Endothelial cell of umbilical vein (primary cell): ENCODE results near the gene ANKRD49. TPM values are rescaled to one million over a fixed set of nuclear protein-coding genes. Genes with fewer than 3 reads are reported as not detected.

Experiments
- BruUV-seq: library from RNA; stranded (reverse); fragments of 400-500 nt; replicated peaks from 2 replicates; lab custom pipeline; 2021; lab: Mats Ljungman, UMichigan
- CTCF ChIA-PET: fragments of 300-600, 350-600 bp; sonication (Branson Sonifier 250); formaldehyde crosslinking; loops from one replicate; lab custom pipeline; 2021; ENCODE audit warnings: antibody characterized with exemption, inconsistent platforms; lab: Charles Lee
- POLR2A ChIA-PET: fragments of 300-600, 350-600 bp; sonication (Branson Sonifier 250); formaldehyde crosslinking; loops from one replicate; lab custom pipeline; 2021; ENCODE audit warnings: antibody characterized with exemption, inconsistent platforms; lab: Charles Lee
- DNase-seq: peaks from one replicate; pipeline ENCODE4 v3.0.0-alpha.2; 2011; ENCODE audit warnings: low read depth, low spot score
- FAIRE-seq: peaks from 2 replicates; lab custom pipeline; 2011; peaks lifted over from hg19 to GRCh38; lab: Jason Lieb, UNC
- H2AFZ ChIP-seq: 2 replicates; pipeline ENCODE4 v1.6.0; 2012; ENCODE audit warnings: low read depth, low read length, control low read depth, inconsistent platforms
- H3K27ac ChIP-seq: 2 replicates; pipeline ENCODE4 v1.5.1; 2011; ENCODE audit warnings: low read depth, mild to moderate bottlenecking, control low read depth, low read length, moderate library complexity; ENCODE audit not compliant: insufficient read depth
- H3K27me3 ChIP-seq, 2 experiments: 2 replicates each; pipeline versions ENCODE4 v1.6.0 to v1.6.1; 2011; ENCODE audit warnings: low read length in 2 of 2, mixed read lengths in 1 of 2; ENCODE audit not compliant: control insufficient read depth in 2 of 2, insufficient read depth in 2 of 2
- H3K36me3 ChIP-seq, 2 experiments: 2 replicates in 1 of 2; 3 replicates in 1 of 2; pipeline ENCODE4 v1.5.1; 2011; ENCODE audit warnings: low read length in 2 of 2, mild to moderate bottlenecking in 1 of 2, moderate library complexity in 1 of 2; ENCODE audit not compliant: control insufficient read depth in 2 of 2, insufficient read depth in 2 of 2; ENCODE audit errors: extremely low read depth in 1 of 2
- H3K4me1 ChIP-seq: 3 replicates; pipeline ENCODE4 v1.5.1; 2011; ENCODE audit warnings: mild to moderate bottlenecking, low read length; ENCODE audit not compliant: control insufficient read depth, insufficient read depth; ENCODE audit errors: extremely low read depth
- H3K4me2 ChIP-seq: 2 replicates; pipeline ENCODE4 v1.6.1; 2011; ENCODE audit warnings: low read length, control low read depth, mixed read lengths; ENCODE audit not compliant: insufficient read depth
- H3K4me3 ChIP-seq, 3 experiments: fragments of 200-600 bp in 1 of 3; sonication (generic), shearing (Covaris generic) in 1 of 3; replicated peaks in 1 of 3; 2 replicates each; pipeline ENCODE4 v1.5.1; 2011 to 2016; ENCODE audit warnings: control low read depth in 3 of 3, low read length in 3 of 3, mild to moderate bottlenecking in 2 of 3, inconsistent platforms in 1 of 3, low read depth in 1 of 3, moderate library complexity in 1 of 3; ENCODE audit not compliant: insufficient read depth in 1 of 3
- H3K79me2 ChIP-seq: 2 replicates; pipeline ENCODE4 v1.6.0; 2012; ENCODE audit warnings: low read length, inconsistent platforms; ENCODE audit not compliant: control insufficient read depth, insufficient read depth
- H3K9ac ChIP-seq: replicated peaks from 2 replicates; pipeline ENCODE3; 2011; ENCODE audit warnings: low read length, control low read depth; ENCODE audit not compliant: insufficient read depth; ENCODE audit errors: extremely low read depth
- H3K9me1 ChIP-seq: replicated peaks from 3 replicates; pipeline ENCODE4 v1.6.0; 2011; ENCODE audit warnings: mild to moderate bottlenecking, low read length; ENCODE audit not compliant: control insufficient read depth, insufficient read depth; ENCODE audit errors: extremely low read depth
- H3K9me3 ChIP-seq: replicated peaks from 2 replicates; pipeline ENCODE4 v1.5.1; 2012; ENCODE audit warnings: low read length, inconsistent platforms; ENCODE audit not compliant: control insufficient read depth, insufficient read depth
- H4K20me1 ChIP-seq: replicated peaks from 2 replicates; pipeline ENCODE3; 2011; ENCODE audit warnings: mild to moderate bottlenecking, low read length; ENCODE audit not compliant: control insufficient read depth, insufficient read depth; ENCODE audit errors: extremely low read depth
- CTCF ChIP-seq, 2 donors: IDR thresholded peaks; 1 replicate in 1 of 2; 2 replicates in 1 of 2; pipeline ENCODE4 v1.5.1; 2011; ENCODE audit warnings: low read length in 2 of 2, mild to moderate bottlenecking in 2 of 2, moderate library complexity in 2 of 2, control low read depth in 1 of 2, inconsistent platforms in 1 of 2, low read depth in 1 of 2; ENCODE audit not compliant: insufficient read depth in 1 of 2; ENCODE audit errors: extremely low read depth in 1 of 2
- EZH2 ChIP-seq: IDR thresholded peaks from 2 replicates; pipeline ENCODE4 v1.6.1; 2012; ENCODE audit warnings: borderline replicate concordance, low read depth, mild to moderate bottlenecking, moderate library complexity, low read length, inconsistent platforms; ENCODE audit not compliant: severe bottlenecking
- FOS ChIP-seq: IDR thresholded peaks from 2 replicates; pipeline ENCODE4 v1.6.1; 2011; ENCODE audit warnings: mild to moderate bottlenecking, low read length, moderate library complexity, borderline replicate concordance; ENCODE audit not compliant: insufficient read depth
- GATA2 ChIP-seq: IDR thresholded peaks from 2 replicates; pipeline ENCODE4 v1.7.0; 2011; ENCODE audit warnings: low read depth, mild to moderate bottlenecking, moderate library complexity, mixed read lengths, low read length; ENCODE audit not compliant: insufficient read length, insufficient read depth
- JUN ChIP-seq: IDR thresholded peaks from 2 replicates; pipeline ENCODE4 v1.6.1; 2011; ENCODE audit warnings: borderline replicate concordance, low read depth; ENCODE audit not compliant: insufficient read length, insufficient read depth
- MAX ChIP-seq: IDR thresholded peaks from 2 replicates; pipeline ENCODE4 v1.6.1; 2011; ENCODE audit not compliant: insufficient read depth, insufficient read length
- MYC ChIP-seq: IDR thresholded peaks from one replicate; pipeline ENCODE4 v1.6.1; 2011; ENCODE audit warnings: mild to moderate bottlenecking, low read depth, low read length
- POLR2A ChIP-seq: IDR thresholded peaks from 2 replicates; pipeline ENCODE4 v1.6.1; 2012; ENCODE audit warnings: low read depth, mild to moderate bottlenecking, control low read depth, low read length
- POLR2AphosphoS5 ChIP-seq: IDR thresholded peaks from 2 replicates; pipeline ENCODE4 v1.6.1; 2012; ENCODE audit warnings: low read depth, mild to moderate bottlenecking, control low read depth, low read length, moderate library complexity; ENCODE audit not compliant: insufficient read depth
- dilution Hi-C: fragments of 300-500 bp; cut with MboI; formaldehyde crosslinking; loops from one replicate; pipeline ENCODE4 v1.15.0; 2019; ENCODE audit warnings: low sequenced_read_pairs; ENCODE audit not compliant: extremely low pct_ligation_motif_present
- intact Hi-C: fragments of 100-400 bp; cut with micrococcal nuclease; formaldehyde crosslinking; loops from one replicate; pipeline ENCODE4 v1.10.0; 2022
- polyA plus RNA-seq, 4 experiments: library from polyadenylated mRNA; depleted of rRNA in 3 of 4; stranded (reverse) in 3 of 4; unstranded in 1 of 4; fragments of >200 nt; gene quantifications; 2 replicates each; pipeline versions ENCODE4 v1.2.1 to v1.2.3, GENCODE V29; 2011 to 2012; ENCODE audit warnings: missing spikeins in 1 of 4
- total RNA-seq: library from RNA; stranded (reverse); gene quantifications from 2 replicates; pipeline ENCODE4 v1.2.3, GENCODE V29; 2021

The ANKRD49 gene
- total and polyA plus RNA-seq, 2 donors (not counting 3 experiments of a cell fraction or from before 2014, with no cell fraction given): 6.0 to 7.6 TPM

- ChIA-PET CTCF (no interaction called here), POLR2A (no interaction called here)
- Histone ChIP-seq H3K27ac (no peak overlapping the region), H3K27me3 (peaks cover 2 to 6% of the 10 kb centered on the region in 2 experiments), H2AFZ (no peak overlapping the region), H3K9ac (no peak overlapping the region), H4K20me1 (no peaks in the 10 kb centered on the region), H3K4me1 (peaks cover 12% of the 10 kb centered on the region), H3K9me1 (no peaks in the 10 kb centered on the region), H3K79me2 (peaks cover 9% of the 10 kb centered on the region), H3K4me2 (peak overlapping the region; percentile 45), H3K4me3 (no peak overlapping the region), H3K9me3 (no peaks in the 10 kb centered on the region), H3K36me3 (no peaks in the 10 kb centered on the region)
- TSS peak; percentile 29 for BruUV-seq
- intact Hi-C loops: loop anchor here (10.0 kb wide), 2 partner anchors 219 to 349 kb away; partner anchors contain the start of gene AMOTL1
- DNase-seq: no peak
- FAIRE-seq: no peak
- dilution Hi-C loops: no loop called here
- TF ChIP-seq JUN (no peak), FOS (no peak), MAX (no peak), MYC (no peak), POLR2AphosphoS5 (no peak), EZH2 (no peak), GATA2 (no peak), CTCF (IDR thresholded peaks at IDR 0.05; ENCODE audit: extremely low read depth in 1 of 2, insufficient read depth in 1 of 2, low read depth in 1 of 2, low read length in 2 of 2) (no peak), POLR2A (no peak)
Measured at GRCh38 chr11:94546162-94546470, 52.3 kb downstream of the ANKRD49 start.
